ENCODE measurements around the gene BANF1.

DNA sequence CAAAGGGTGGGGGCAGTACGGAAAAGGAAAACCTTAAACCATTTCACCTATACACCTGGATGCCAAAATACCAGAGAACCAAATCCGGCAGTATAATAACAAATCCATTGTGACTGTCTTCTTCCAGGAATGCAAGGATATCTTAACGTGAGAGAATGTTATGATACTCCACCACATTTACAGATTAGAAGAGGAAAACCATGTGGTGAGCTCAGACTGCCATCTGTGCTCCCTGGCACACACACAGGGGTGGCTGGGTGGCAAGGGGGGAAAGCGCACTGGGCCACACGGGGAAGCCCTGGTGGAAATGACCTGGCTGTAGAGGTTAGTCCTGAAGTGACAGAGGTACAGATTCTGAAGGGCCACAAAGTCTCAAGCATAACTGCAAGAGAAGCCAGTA, 10.2 kb upstream of the BANF1 start:
- TF ChIP-seq, protein P1, sequence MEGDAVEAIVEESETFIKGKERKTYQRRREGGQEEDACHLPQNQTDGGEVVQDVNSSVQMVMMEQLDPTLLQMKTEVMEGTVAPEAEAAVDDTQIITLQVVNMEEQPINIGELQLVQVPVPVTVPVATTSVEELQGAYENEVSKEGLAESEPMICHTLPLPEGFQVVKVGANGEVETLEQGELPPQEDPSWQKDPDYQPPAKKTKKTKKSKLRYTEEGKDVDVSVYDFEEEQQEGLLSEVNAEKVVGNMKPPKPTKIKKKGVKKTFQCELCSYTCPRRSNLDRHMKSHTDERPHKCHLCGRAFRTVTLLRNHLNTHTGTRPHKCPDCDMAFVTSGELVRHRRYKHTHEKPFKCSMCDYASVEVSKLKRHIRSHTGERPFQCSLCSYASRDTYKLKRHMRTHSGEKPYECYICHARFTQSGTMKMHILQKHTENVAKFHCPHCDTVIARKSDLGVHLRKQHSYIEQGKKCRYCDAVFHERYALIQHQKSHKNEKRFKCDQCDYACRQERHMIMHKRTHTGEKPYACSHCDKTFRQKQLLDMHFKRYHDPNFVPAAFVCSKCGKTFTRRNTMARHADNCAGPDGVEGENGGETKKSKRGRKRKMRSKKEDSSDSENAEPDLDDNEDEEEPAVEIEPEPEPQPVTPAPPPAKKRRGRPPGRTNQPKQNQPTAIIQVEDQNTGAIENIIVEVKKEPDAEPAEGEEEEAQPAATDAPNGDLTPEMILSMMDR (IDR thresholded peaks at IDR 0.05) = no peak
- TF ChIP-seq EP300 (IDR thresholded peaks at IDR 0.05) = no peak

Measured in gastroesophageal sphincter (tissue), 3 donors.